ENCODE measurements around the gene SLC16A11. TPM values are rescaled to one million over a fixed set of nuclear protein-coding genes. Genes with fewer than 3 reads are reported as not detected.

The SLC16A11 gene
- polyA plus RNA-seq, 1 donor from 2014 or later, result not detected

DNA sequence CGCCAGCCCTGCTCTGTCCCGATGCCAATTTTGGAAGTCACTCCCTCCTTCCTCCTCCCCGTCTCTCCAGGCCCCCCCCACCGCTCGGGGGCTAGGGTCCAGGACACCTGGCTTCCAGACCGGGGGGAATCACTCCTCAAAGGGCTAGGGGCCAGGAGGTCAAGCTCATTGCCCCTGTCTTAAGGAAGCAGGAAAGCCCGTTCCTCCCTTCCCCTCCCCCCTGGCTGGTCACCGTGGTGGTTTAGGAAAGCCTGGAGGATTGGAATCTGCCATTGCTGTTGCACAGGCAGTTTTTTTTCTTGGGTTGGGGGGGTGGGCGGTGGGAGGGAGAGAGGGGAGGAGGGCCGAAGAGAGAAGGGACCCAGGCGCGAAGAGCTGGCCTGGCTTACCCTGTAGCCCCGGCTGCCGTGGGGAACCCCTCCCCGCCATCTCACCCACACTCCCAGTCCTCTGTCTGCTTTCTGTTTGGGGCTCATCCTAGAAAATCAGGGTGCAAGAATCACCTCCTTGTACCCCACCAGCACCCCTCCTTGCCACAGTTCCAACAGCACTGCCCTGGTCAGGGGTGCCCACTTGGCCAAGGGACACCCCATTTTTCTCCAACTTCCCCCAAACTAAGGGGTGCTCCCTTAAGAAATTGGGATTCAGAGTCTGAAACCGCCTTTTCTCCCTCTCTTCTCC is 23.9 kb downstream of the SLC16A11 start:
- H3K9me3 ChIP-seq (ENCODE audit: low read length), result no peaks in the 10 kb centered on the region
- no peak overlapping the region for H3K4me2 ChIP-seq (ENCODE audit: low read length)
- H3K79me2 ChIP-seq (replicated peaks; ENCODE audit: insufficient read depth, low read length), result no peaks in the 10 kb centered on the region
- H3K27me3 ChIP-seq (ENCODE audit: insufficient read depth, low read depth, low read length), result peaks cover 40% of the 10 kb centered on the region
- no peak overlapping the region for H3K27ac ChIP-seq (ENCODE audit: low read length)
- no peaks in the 10 kb centered on the region for H3K9me2 ChIP-seq (ENCODE audit: insufficient read depth, low read length)
- H3K4me3 ChIP-seq (ENCODE audit: low read length), result no peak overlapping the region
- H3F3A ChIP-seq (ENCODE audit: insufficient read depth, low read length, poor library complexity, severe bottlenecking), result no peaks in the 10 kb centered on the region
- H3K36me3 ChIP-seq (ENCODE audit: insufficient read depth, low read length), result no peaks in the 10 kb centered on the region
- no peak overlapping the region for H2AFZ ChIP-seq (ENCODE audit: low read depth, low read length)
- TF ChIP-seq, protein P1, sequence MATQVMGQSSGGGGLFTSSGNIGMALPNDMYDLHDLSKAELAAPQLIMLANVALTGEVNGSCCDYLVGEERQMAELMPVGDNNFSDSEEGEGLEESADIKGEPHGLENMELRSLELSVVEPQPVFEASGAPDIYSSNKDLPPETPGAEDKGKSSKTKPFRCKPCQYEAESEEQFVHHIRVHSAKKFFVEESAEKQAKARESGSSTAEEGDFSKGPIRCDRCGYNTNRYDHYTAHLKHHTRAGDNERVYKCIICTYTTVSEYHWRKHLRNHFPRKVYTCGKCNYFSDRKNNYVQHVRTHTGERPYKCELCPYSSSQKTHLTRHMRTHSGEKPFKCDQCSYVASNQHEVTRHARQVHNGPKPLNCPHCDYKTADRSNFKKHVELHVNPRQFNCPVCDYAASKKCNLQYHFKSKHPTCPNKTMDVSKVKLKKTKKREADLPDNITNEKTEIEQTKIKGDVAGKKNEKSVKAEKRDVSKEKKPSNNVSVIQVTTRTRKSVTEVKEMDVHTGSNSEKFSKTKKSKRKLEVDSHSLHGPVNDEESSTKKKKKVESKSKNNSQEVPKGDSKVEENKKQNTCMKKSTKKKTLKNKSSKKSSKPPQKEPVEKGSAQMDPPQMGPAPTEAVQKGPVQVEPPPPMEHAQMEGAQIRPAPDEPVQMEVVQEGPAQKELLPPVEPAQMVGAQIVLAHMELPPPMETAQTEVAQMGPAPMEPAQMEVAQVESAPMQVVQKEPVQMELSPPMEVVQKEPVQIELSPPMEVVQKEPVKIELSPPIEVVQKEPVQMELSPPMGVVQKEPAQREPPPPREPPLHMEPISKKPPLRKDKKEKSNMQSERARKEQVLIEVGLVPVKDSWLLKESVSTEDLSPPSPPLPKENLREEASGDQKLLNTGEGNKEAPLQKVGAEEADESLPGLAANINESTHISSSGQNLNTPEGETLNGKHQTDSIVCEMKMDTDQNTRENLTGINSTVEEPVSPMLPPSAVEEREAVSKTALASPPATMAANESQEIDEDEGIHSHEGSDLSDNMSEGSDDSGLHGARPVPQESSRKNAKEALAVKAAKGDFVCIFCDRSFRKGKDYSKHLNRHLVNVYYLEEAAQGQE (IDR thresholded peaks at IDR 0.05; ENCODE audit: borderline replicate concordance), result no peak
- no peak for TF ChIP-seq POLR2AphosphoS5 (IDR thresholded peaks at IDR 0.05)
- no peak for TF ChIP-seq MXI1 (conservative IDR thresholded peaks at IDR 0.05; ENCODE audit: poor library complexity, severe bottlenecking)
- no peaks in the 10 kb centered on the region for H4K20me1 ChIP-seq (ENCODE audit: insufficient read depth)
- no peak overlapping the region for H3K9ac ChIP-seq (ENCODE audit: low read length)

DNA sequence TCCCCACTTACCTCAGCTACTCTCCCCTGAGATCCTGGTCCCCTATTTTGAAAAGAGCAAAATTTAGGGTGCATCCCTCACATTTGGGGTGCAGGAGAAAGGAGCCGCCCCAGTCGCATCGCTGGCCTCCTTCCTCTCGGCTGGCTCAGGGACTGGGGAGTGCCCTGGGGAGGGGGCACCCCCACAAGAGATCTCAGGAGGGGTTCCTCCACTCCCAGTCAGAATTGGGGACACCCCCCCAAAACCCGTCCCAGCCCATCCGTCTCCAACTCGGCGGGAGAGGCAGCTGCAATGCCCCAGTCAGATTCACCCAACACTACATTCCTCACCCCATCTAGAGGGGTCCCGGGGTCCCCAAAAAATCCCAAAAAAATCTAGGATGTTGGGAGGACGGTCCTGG is 24.5 kb downstream of the SLC16A11 start:
- H3K27ac ChIP-seq (ENCODE audit: low read length), result no peak overlapping the region
- H3K9ac ChIP-seq (ENCODE audit: low read length), result no peak overlapping the region
- H3K4me3 ChIP-seq (ENCODE audit: low read length), result no peak overlapping the region
- H4K20me1 ChIP-seq (ENCODE audit: insufficient read depth), result no peaks in the 10 kb centered on the region
- no peaks in the 10 kb centered on the region for H3K79me2 ChIP-seq (replicated peaks; ENCODE audit: insufficient read depth, low read length)
- H3K4me2 ChIP-seq (ENCODE audit: low read length), result no peak overlapping the region
- TF ChIP-seq SMC3 (conservative IDR thresholded peaks at IDR 0.05; ENCODE audit: poor library complexity) (no peak), MXI1 (conservative IDR thresholded peaks at IDR 0.05; ENCODE audit: poor library complexity, severe bottlenecking) (no peak), RAD21 (conservative IDR thresholded peaks at IDR 0.05) (no peak), EP300 (conservative IDR thresholded peaks at IDR 0.05; ENCODE audit: poor library complexity, severe bottlenecking) (no peak), TAF1 (IDR thresholded peaks at IDR 0.05; ENCODE audit: low read depth) (no peak), EZH2 (IDR thresholded peaks at IDR 0.05; ENCODE audit: borderline replicate concordance, insufficient read depth, low read length, poor library complexity, severe bottlenecking) (no peak), POLR2AphosphoS5 (IDR thresholded peaks at IDR 0.05) (no peak)
- TF ChIP-seq, protein P1 (IDR thresholded peaks at IDR 0.05; ENCODE audit: borderline replicate concordance), result no peak
- TF ChIP-seq, protein P2, sequence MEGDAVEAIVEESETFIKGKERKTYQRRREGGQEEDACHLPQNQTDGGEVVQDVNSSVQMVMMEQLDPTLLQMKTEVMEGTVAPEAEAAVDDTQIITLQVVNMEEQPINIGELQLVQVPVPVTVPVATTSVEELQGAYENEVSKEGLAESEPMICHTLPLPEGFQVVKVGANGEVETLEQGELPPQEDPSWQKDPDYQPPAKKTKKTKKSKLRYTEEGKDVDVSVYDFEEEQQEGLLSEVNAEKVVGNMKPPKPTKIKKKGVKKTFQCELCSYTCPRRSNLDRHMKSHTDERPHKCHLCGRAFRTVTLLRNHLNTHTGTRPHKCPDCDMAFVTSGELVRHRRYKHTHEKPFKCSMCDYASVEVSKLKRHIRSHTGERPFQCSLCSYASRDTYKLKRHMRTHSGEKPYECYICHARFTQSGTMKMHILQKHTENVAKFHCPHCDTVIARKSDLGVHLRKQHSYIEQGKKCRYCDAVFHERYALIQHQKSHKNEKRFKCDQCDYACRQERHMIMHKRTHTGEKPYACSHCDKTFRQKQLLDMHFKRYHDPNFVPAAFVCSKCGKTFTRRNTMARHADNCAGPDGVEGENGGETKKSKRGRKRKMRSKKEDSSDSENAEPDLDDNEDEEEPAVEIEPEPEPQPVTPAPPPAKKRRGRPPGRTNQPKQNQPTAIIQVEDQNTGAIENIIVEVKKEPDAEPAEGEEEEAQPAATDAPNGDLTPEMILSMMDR (IDR thresholded peaks at IDR 0.05; ENCODE audit: poor library complexity, severe bottlenecking), result no peak
- H3K9me3 ChIP-seq (ENCODE audit: low read length), result no peaks in the 10 kb centered on the region
- peaks cover 37% of the 10 kb centered on the region for H3K27me3 ChIP-seq (ENCODE audit: insufficient read depth, low read depth, low read length)
- H3K9me2 ChIP-seq (ENCODE audit: insufficient read depth, low read length), result no peaks in the 10 kb centered on the region
- H3K36me3 ChIP-seq (ENCODE audit: insufficient read depth, low read length), result no peaks in the 10 kb centered on the region
- no peak overlapping the region for H2AFZ ChIP-seq (ENCODE audit: low read depth, low read length)
- no peaks in the 10 kb centered on the region for H3F3A ChIP-seq (ENCODE audit: insufficient read depth, low read length, poor library complexity, severe bottlenecking)
